Thoracic aorta (tissue), 2 donors: ENCODE data around the gene MIS18BP1. TPM values are rescaled to one million over a fixed set of nuclear protein-coding genes. Genes with fewer than 3 reads are reported as not detected.

Experiments
- ATAC-seq: fragments of 150-250 bp; one replicate; pipeline ENCODE4 v1.8.0; 2017; ENCODE audit warnings: low read depth; ENCODE audit not compliant: insufficient number of reproducible peaks, low FRiP score
- DNase-seq: peaks from one replicate; pipeline ENCODE4 v3.0.0-alpha.2; 2020; ENCODE audit warnings: low spot score
- H3K27ac ChIP-seq, 2 donors: fragments of 200-600 bp; sonication (generic); 1 replicate in 1 of 2; 2 replicates in 1 of 2; pipeline ENCODE4 v1.5.1; 2016; ENCODE audit warnings: mild to moderate bottlenecking in 2 of 2, moderate library complexity in 2 of 2
- H3K27me3 ChIP-seq: fragments of 200-600 bp; sonication (generic); replicated peaks from 2 replicates; pipeline ENCODE4 v1.6.0; 2016; ENCODE audit warnings: mild to moderate bottlenecking; ENCODE audit not compliant: insufficient read depth
- H3K36me3 ChIP-seq: fragments of 200-600 bp; sonication (generic); one replicate; pipeline ENCODE4 v1.5.1; 2016
- H3K4me1 ChIP-seq, 2 donors: fragments of 200-600 bp; sonication (generic); 1 replicate in 1 of 2; 2 replicates in 1 of 2; pipeline versions ENCODE4 v1.5.1 to v1.6.0; 2016; ENCODE audit warnings: low read depth in 2 of 2, mild to moderate bottlenecking in 1 of 2; ENCODE audit not compliant: control insufficient read depth in 1 of 2
- H3K4me3 ChIP-seq: fragments of 200-600 bp; sonication (generic); 2 replicates; pipeline ENCODE4 v1.5.1; 2016; ENCODE audit warnings: mild to moderate bottlenecking
- H3K9me3 ChIP-seq: fragments of 200-600 bp; sonication (generic); 2 replicates; pipeline ENCODE4 v1.5.1; 2016
- total RNA-seq, 2 donors: library from RNA; depleted of rRNA; stranded (reverse); fragments of >200 nt; gene quantifications; one replicate each; pipeline versions ENCODE4 v1.1.0 to v1.2.3, GENCODE V29; 2016
- TF ChIP-seq, protein P1 (sequence below): fragments of 200-600 bp; sonication (generic); IDR thresholded peaks from one replicate; pipeline ENCODE4 v1.5.1; 2019; ENCODE audit warnings: antibody characterized with exemption

MIS18BP1 gene
- total RNA-seq, 2 donors from 2014 or later: 18.7 to 40.3 TPM

GRCh38 chr14:45185100-45185814, 67.7 kb downstream of the MIS18BP1 start:
- TF ChIP-seq, protein P1, sequence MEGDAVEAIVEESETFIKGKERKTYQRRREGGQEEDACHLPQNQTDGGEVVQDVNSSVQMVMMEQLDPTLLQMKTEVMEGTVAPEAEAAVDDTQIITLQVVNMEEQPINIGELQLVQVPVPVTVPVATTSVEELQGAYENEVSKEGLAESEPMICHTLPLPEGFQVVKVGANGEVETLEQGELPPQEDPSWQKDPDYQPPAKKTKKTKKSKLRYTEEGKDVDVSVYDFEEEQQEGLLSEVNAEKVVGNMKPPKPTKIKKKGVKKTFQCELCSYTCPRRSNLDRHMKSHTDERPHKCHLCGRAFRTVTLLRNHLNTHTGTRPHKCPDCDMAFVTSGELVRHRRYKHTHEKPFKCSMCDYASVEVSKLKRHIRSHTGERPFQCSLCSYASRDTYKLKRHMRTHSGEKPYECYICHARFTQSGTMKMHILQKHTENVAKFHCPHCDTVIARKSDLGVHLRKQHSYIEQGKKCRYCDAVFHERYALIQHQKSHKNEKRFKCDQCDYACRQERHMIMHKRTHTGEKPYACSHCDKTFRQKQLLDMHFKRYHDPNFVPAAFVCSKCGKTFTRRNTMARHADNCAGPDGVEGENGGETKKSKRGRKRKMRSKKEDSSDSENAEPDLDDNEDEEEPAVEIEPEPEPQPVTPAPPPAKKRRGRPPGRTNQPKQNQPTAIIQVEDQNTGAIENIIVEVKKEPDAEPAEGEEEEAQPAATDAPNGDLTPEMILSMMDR: no peak
- ATAC-seq (no peak), DNase-seq (no peak)
- Histone ChIP-seq H3K27ac (no peak overlapping the region), H3K9me3 (no peaks in the 10 kb centered on the region), H3K4me3 (no peak overlapping the region), H3K4me1 (no peaks in the 10 kb centered on the region), H3K36me3 (peaks cover 9% of the 10 kb centered on the region), H3K27me3 (no peaks in the 10 kb centered on the region)

- no peaks in the 10 kb centered on the region for H3K36me3 ChIP-seq
- no peak overlapping the region for H3K4me3 ChIP-seq
- DNase-seq: no peak
- no peaks in the 10 kb centered on the region for H3K27me3 ChIP-seq
- H3K4me1 ChIP-seq: no peaks in the 10 kb centered on the region
- no peaks in the 10 kb centered on the region for H3K9me3 ChIP-seq
- ATAC-seq: no peak
- TF ChIP-seq, protein P1: no peak
- H3K27ac ChIP-seq: no peak overlapping the region
These were observed 71.2 kb downstream of the MIS18BP1 start for GRCh38 chr14:45181806-45182205.

- Histone ChIP-seq H3K4me3 (no peak overlapping the region), H3K36me3 (no peaks in the 10 kb centered on the region), H3K4me1 (no peaks in the 10 kb centered on the region), H3K27ac (no peak overlapping the region), H3K9me3 (no peaks in the 10 kb centered on the region), H3K27me3 (no peaks in the 10 kb centered on the region)
- DNase-seq: no peak
- no peak for ATAC-seq
- TF ChIP-seq, protein P1: no peak
These were observed 71.7 kb downstream of the MIS18BP1 start for GRCh38 chr14:45181329-45181728.

GRCh38 chr14:45177076-45177475, 75.9 kb downstream of the MIS18BP1 start:
- no peaks in the 10 kb centered on the region for H3K36me3 ChIP-seq
- H3K27me3 ChIP-seq: no peaks in the 10 kb centered on the region
- DNase-seq (no peak), ATAC-seq (no peak)
- H3K9me3 ChIP-seq: no peaks in the 10 kb centered on the region
- no peak overlapping the region for H3K4me3 ChIP-seq
- H3K4me1 ChIP-seq: no peaks in the 10 kb centered on the region
- H3K27ac ChIP-seq: no peak overlapping the region
- TF ChIP-seq, protein P1: no peak

DNA sequence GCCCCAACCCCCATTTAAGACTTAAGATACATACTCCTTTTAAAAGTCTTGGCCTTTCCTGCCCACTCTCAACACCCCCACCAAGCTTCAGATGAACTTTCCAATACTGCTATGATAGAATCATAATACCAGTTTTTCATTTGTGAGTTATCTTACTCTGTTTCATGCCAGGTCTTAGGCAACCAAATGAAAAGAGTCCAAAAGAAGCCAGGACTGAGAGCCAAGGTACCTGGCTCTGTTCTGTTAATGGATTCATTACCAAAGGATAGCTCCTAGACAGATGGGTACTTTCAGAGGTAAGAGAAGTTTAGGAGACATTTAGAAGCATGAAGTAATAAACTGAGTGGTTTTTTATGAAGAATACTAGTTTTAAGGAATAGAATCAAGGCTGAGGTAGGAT, 83.1 kb downstream of the MIS18BP1 start:
- no peak for DNase-seq
- no peaks in the 10 kb centered on the region for H3K9me3 ChIP-seq
- TF ChIP-seq, protein P1: no peak
- no peak overlapping the region for H3K4me3 ChIP-seq
- H3K27me3 ChIP-seq: no peaks in the 10 kb centered on the region
- no peak for ATAC-seq
- H3K27ac ChIP-seq: no peak overlapping the region
- peaks cover 4% of the 10 kb centered on the region for H3K36me3 ChIP-seq
- H3K4me1 ChIP-seq: no peaks in the 10 kb centered on the region
